IMR-90 (cell line): ENCODE measurements around the gene AKAP8L. TPM values are rescaled to one million over a fixed set of nuclear protein-coding genes. Genes with fewer than 3 reads are reported as not detected.

Experiments
- ATAC-seq: fragments of 200-7000 bp; cut with Tn5 transposase; 2 replicates; pipeline ENCODE4 v1.9.1; 2020; ENCODE audit warnings: low read depth, mild to moderate bottlenecking, moderate library complexity
- BruUV-seq: library from RNA; stranded (reverse); fragments of 400-500 nt; replicated peaks from 2 replicates; lab custom pipeline; 2021; lab: Mats Ljungman, UMichigan
- CTCF ChIA-PET: fragments of 300-600 bp; formaldehyde crosslinking; extraction: SDS; loops from one replicate; lab custom pipeline; 2021; ENCODE audit warnings: antibody characterized with exemption; lab: Yijun Ruan, JAX
- POLR2A ChIA-PET: fragments of 300-600 bp; sonication (Branson Sonifier 250); formaldehyde crosslinking; loops from one replicate; lab custom pipeline; 2022; ENCODE audit warnings: antibody characterized with exemption; ENCODE audit not compliant: unreplicated experiment; lab: Charles Lee
- DNase-seq: peaks from one replicate; pipeline ENCODE4 v3.0.0; 2013
- H2AFZ ChIP-seq: replicated peaks from 2 replicates; pipeline ENCODE3; 2013; ENCODE audit warnings: low read length, mild to moderate bottlenecking; ENCODE audit not compliant: poor library complexity
- H2AK5ac ChIP-seq: 2 replicates; pipeline ENCODE4 v1.6.1; 2013; ENCODE audit warnings: low read depth, low read length, inconsistent platforms
- H2AK9ac ChIP-seq: replicated peaks from 2 replicates; pipeline ENCODE3; 2013; ENCODE audit warnings: mild to moderate bottlenecking, low read depth, low read length, moderate library complexity; ENCODE audit not compliant: poor library complexity
- H2BK120ac ChIP-seq: 2 replicates; pipeline ENCODE4 v1.6.1; 2013; ENCODE audit warnings: low read depth, low read length, inconsistent platforms
- H2BK15ac ChIP-seq: 3 replicates; pipeline ENCODE4 v1.6.1; 2013; ENCODE audit warnings: low read depth, low read length, inconsistent platforms
- H2BK20ac ChIP-seq: 2 replicates; pipeline ENCODE4 v1.6.1; 2013; ENCODE audit warnings: low read depth, mild to moderate bottlenecking, inconsistent platforms, low read length, moderate library complexity
- H2BK5ac ChIP-seq: 2 replicates; pipeline ENCODE4 v1.6.1; 2013; ENCODE audit warnings: mild to moderate bottlenecking, low read depth, low read length, inconsistent platforms; ENCODE audit not compliant: poor library complexity, severe bottlenecking
- H3K14ac ChIP-seq: replicated peaks from 2 replicates; pipeline ENCODE4 v1.6.1; 2013; ENCODE audit warnings: low read depth, low read length, inconsistent platforms
- H3K18ac ChIP-seq: 2 replicates; pipeline ENCODE4 v1.6.1; 2013; ENCODE audit warnings: low read depth, low read length, control low read depth
- H3K23ac ChIP-seq: 2 replicates; pipeline ENCODE4 v1.6.1; 2013; ENCODE audit warnings: low read depth, low read length, inconsistent platforms
- H3K27ac ChIP-seq: 2 replicates; pipeline ENCODE4 v1.5.1; 2013; ENCODE audit warnings: mild to moderate bottlenecking, control low read depth, low read length; ENCODE audit not compliant: insufficient read depth
- H3K27me3 ChIP-seq: 2 replicates; pipeline ENCODE4 v1.6.1; 2013; ENCODE audit warnings: low read length; ENCODE audit not compliant: control insufficient read depth, insufficient read depth
- H3K36me3 ChIP-seq: 2 replicates; pipeline ENCODE4 v1.6.1; 2013; ENCODE audit warnings: low read length, mixed read lengths; ENCODE audit not compliant: control insufficient read depth, insufficient read depth
- H3K4ac ChIP-seq: 2 replicates; pipeline ENCODE4 v1.6.1; 2013; ENCODE audit warnings: low read depth, low read length, inconsistent platforms
- H3K4me1 ChIP-seq: 2 replicates; pipeline ENCODE4 v1.6.1; 2013; ENCODE audit warnings: low read length, mixed read lengths; ENCODE audit not compliant: control insufficient read depth, insufficient read depth
- H3K4me2 ChIP-seq: 2 replicates; pipeline ENCODE4 v1.6.1; 2013; ENCODE audit warnings: low read depth, mild to moderate bottlenecking, control low read depth, low read length, moderate library complexity
- H3K4me3 ChIP-seq: 2 replicates; pipeline ENCODE4 v1.5.1; 2013; ENCODE audit warnings: low read depth, mild to moderate bottlenecking, control low read depth, low read length, moderate library complexity; ENCODE audit not compliant: insufficient read depth
- H3K56ac ChIP-seq: 2 replicates; pipeline ENCODE4 v1.6.1; 2013; ENCODE audit warnings: low read length, inconsistent platforms; ENCODE audit not compliant: insufficient read depth; ENCODE audit errors: extremely low read depth
- H3K79me1 ChIP-seq, 2 experiments: 2 replicates each; pipeline ENCODE4 v1.6.1; 2013; ENCODE audit warnings: low read length in 2 of 2, inconsistent platforms in 1 of 2, low read depth in 1 of 2
- H3K9ac ChIP-seq: 2 replicates; pipeline ENCODE4 v1.6.1; 2013; ENCODE audit warnings: low read depth, low read length, control low read depth
- H3K9me1 ChIP-seq: 2 replicates; pipeline ENCODE4 v1.6.1; 2013; ENCODE audit warnings: low read length, inconsistent platforms; ENCODE audit not compliant: insufficient read depth
- H3K9me3 ChIP-seq: 2 replicates; pipeline ENCODE4 v1.6.1; 2013; ENCODE audit warnings: low read length; ENCODE audit not compliant: control insufficient read depth, insufficient read depth
- H4K20me1 ChIP-seq: 2 replicates; pipeline ENCODE4 v1.6.1; 2013; ENCODE audit warnings: low read length, inconsistent platforms; ENCODE audit not compliant: insufficient read depth
- H4K5ac ChIP-seq: 2 replicates; pipeline ENCODE4 v1.6.1; 2013; ENCODE audit warnings: mild to moderate bottlenecking, low read depth, low read length, control low read depth
- H4K8ac ChIP-seq, 2 experiments: 2 replicates each; pipeline ENCODE4 v1.6.1; 2013; ENCODE audit warnings: low read depth in 2 of 2, low read length in 2 of 2, control low read depth in 1 of 2, inconsistent platforms in 1 of 2
- H4K91ac ChIP-seq: 2 replicates; pipeline ENCODE4 v1.6.1; 2013; ENCODE audit warnings: low read depth, low read length, inconsistent platforms; ENCODE audit not compliant: insufficient read depth
- CEBPB ChIP-seq: IDR thresholded peaks from 2 replicates; pipeline ENCODE4 v1.6.1; 2012; ENCODE audit warnings: low read depth, low read length, improper control_type of control experiment
- MAFK ChIP-seq: IDR thresholded peaks from 2 replicates; pipeline ENCODE4 v1.6.1; 2012; ENCODE audit warnings: low read depth, low read length, improper control_type of control experiment
- MAZ ChIP-seq: IDR thresholded peaks from 2 replicates; pipeline ENCODE4 v1.6.1; 2012; ENCODE audit warnings: low read depth, mild to moderate bottlenecking, low read length, improper control_type of control experiment, moderate library complexity, borderline replicate concordance
- RCOR1 ChIP-seq: IDR thresholded peaks from 2 replicates; pipeline ENCODE4 v1.6.1; 2012; ENCODE audit warnings: mild to moderate bottlenecking, low read length, improper control_type of control experiment; ENCODE audit not compliant: insufficient replicate concordance
- whole genome bisulfite sequencing, 2 experiments: methylation state at CpG; one replicate each; pipeline versions ENCODE4 v1.1.5 to v1.1.7; 2013; ENCODE audit warnings: missing lambda C conversion rate in 2 of 2; ENCODE audit not compliant: insufficient read length in 1 of 2; ENCODE audit errors: extremely low coverage in 2 of 2; 5-methylcytosine and 5-hydroxymethylcytosine counted together
- dilution Hi-C: fragments of 300-500 bp; cut with HindIII; formaldehyde crosslinking; loops from one replicate; pipeline ENCODE4 v1.14.3; 2018; ENCODE audit warnings: low sequenced_read_pairs; ENCODE audit not compliant: unreplicated experiment
- in situ Hi-C: fragments of 300-500 bp; cut with MboI; formaldehyde crosslinking; loops from 3 replicates; pipeline ENCODE4 v1.14.3; 2019; ENCODE audit warnings: low sequenced_read_pairs, inconsistent platforms, mixed read lengths
- intact Hi-C: fragments of 100-400 bp; cut with micrococcal nuclease; formaldehyde crosslinking; loops from 2 replicates; pipeline ENCODE4 v1.10.0; 2022
- polyA plus RNA-seq, 3 experiments: library from polyadenylated mRNA; depleted of rRNA; stranded (reverse); fragments of >200 nt; gene quantifications; 2 replicates each; pipeline ENCODE4 v1.2.3, GENCODE V29; 2012; ENCODE audit warnings: low replicate concordance in 1 of 3
- total RNA-seq: library from RNA; depleted of rRNA; stranded (reverse); fragments of >200 nt; gene quantifications from 2 replicates; pipeline ENCODE4 v1.2.3, GENCODE V29; 2012

AKAP8L gene
- total and polyA plus RNA-seq, 2 of the 4 experiments (the other 2 are of a cell fraction): 43.1 to 44.6 TPM

GRCh38 chr19:15381429-15381828 lies 37.4 kb downstream of the AKAP8L start:
- TF ChIP-seq RCOR1: no peak
- no peak for TF ChIP-seq MAFK
- no peak for TF ChIP-seq CEBPB
- TF ChIP-seq MAZ: no peak
- 92% methylated on average over 2 of the region's 2 CpGs; no CpG with 5 or more reads in 1 of the 2 experiments for WGBS, 2 experiments
- peaks cover 7% of the 10 kb centered on the region for H3K9me1 ChIP-seq
- H2BK20ac ChIP-seq: no peak overlapping the region
- H3K36me3 ChIP-seq: peaks cover 10% of the 10 kb centered on the region
- H4K20me1 ChIP-seq: peaks cover 31% of the 10 kb centered on the region
- H3K14ac ChIP-seq: no peak overlapping the region
- H3K9ac ChIP-seq: no peak overlapping the region
- H3K18ac ChIP-seq: no peak overlapping the region
- ChIA-PET CTCF (no interaction called here), POLR2A (no interaction called here)
- H2BK15ac ChIP-seq: no peak overlapping the region
- ATAC-seq (no peak), DNase-seq (no peak)
- no peak overlapping the region for H2AK5ac ChIP-seq
- no peak overlapping the region for H3K56ac ChIP-seq
- intact Hi-C loops: no loop called here
- no peak overlapping the region for H4K8ac ChIP-seq
- peaks cover 4 to 38% of the 10 kb centered on the region in 2 experiments for H3K79me1 ChIP-seq
- H2BK120ac ChIP-seq: no peak overlapping the region
- no TSS peak for BruUV-seq
- peaks cover 12% of the 10 kb centered on the region for H3K4me1 ChIP-seq
- H3K27ac ChIP-seq: no peak overlapping the region
- no peak overlapping the region for H4K91ac ChIP-seq
- H3K27me3 ChIP-seq: no peaks in the 10 kb centered on the region
- H4K5ac ChIP-seq: no peak overlapping the region
- H3K4me2 ChIP-seq: no peak overlapping the region
- H3K4me3 ChIP-seq: no peak overlapping the region
- H2BK5ac ChIP-seq: no peak overlapping the region
- no peak overlapping the region for H3K23ac ChIP-seq
- no peak overlapping the region for H3K4ac ChIP-seq
- no peak overlapping the region for H2AK9ac ChIP-seq
- H3K9me3 ChIP-seq: no peaks in the 10 kb centered on the region
- dilution Hi-C loops: no loop called here
- in situ Hi-C loops: no loop called here
- H2AFZ ChIP-seq: no peak overlapping the region
